ENCODE results near the gene MLEC. TPM values are rescaled to one million over a fixed set of nuclear protein-coding genes. Genes with fewer than 3 reads are reported as not detected.

MLEC gene
- total and polyA plus RNA-seq, 10 donors, result 7.7 to 117 (median 68.9) TPM

GRCh38 chr12:120750806-120751205 is 63.9 kb downstream of the MLEC start:
- intact Hi-C loops (cut with DNase I; ENCODE audit: low total_unique reads), result no loop called here
- Histone ChIP-seq H3K36me3 (no peaks in the 10 kb centered on the region), H3K4me3 (no peak overlapping the region), H3K4me1 (peaks cover 0 to 3% (median 0%) of the 10 kb centered on the region in 6 donors), H3K27ac (no peak overlapping the region), H3K9me3 (peaks cover 3 to 13% (median 9%) of the 10 kb centered on the region in 8 donors), H3K27me3 (replicated peaks in 1 of 7) (no peaks in the 10 kb centered on the region)
- TF ChIP-seq CTCF (IDR thresholded peaks at IDR 0.05 in 8 of 11, conservative IDR thresholded peaks at IDR 0.05 in 3 of 11) (no peak), POLR2AphosphoS5 (IDR thresholded peaks at IDR 0.05) (no peak), POLR2A (IDR thresholded peaks at IDR 0.05) (no peak)
- peak; percentile 11 for DNase-seq
- 94 to 99% (median 96%) methylated on average over 5 of the region's 5 CpGs for WGBS, 5 donors

GRCh38 chr12:120751389-120751788 is 64.4 kb downstream of the MLEC start:
- no peaks in the 10 kb centered on the region for H3K36me3 ChIP-seq
- intact Hi-C loops (cut with DNase I; ENCODE audit: low total_unique reads), result no loop called here
- 94 to 97% (median 95%) methylated on average over 9 of the region's 9 CpGs for WGBS, 5 donors
- no peak for TF ChIP-seq POLR2A (IDR thresholded peaks at IDR 0.05)
- no peak for TF ChIP-seq CTCF (IDR thresholded peaks at IDR 0.05 in 8 of 11, conservative IDR thresholded peaks at IDR 0.05 in 3 of 11)
- no peak for TF ChIP-seq POLR2AphosphoS5 (IDR thresholded peaks at IDR 0.05)
- no peak overlapping the region for H3K27ac ChIP-seq
- H3K9me3 ChIP-seq, result peaks cover 3 to 13% (median 9%) of the 10 kb centered on the region in 8 donors
- peak; percentile 28 for DNase-seq
- H3K4me3 ChIP-seq, result no peak overlapping the region
- H3K4me1 ChIP-seq, result no peaks in the 10 kb centered on the region
- no peaks in the 10 kb centered on the region for H3K27me3 ChIP-seq (replicated peaks in 1 of 7)

Other genes with a start within 250 kb of the MLEC start
- 100 to 1,000 TPM; 182 to 427 (median 190) TPM for gene COX6A1, start 249.0 kb upstream of the MLEC start, total RNA-seq
- 100 to 1,000 TPM; 382 to 551 (median 480) TPM for gene COX6A1, start 249.0 kb upstream of the MLEC start, polyA plus RNA-seq
- 10 to 100 TPM; 10.2 to 15.9 (median 12.9) TPM for gene TRIAP1, start 240.8 kb upstream of the MLEC start, total RNA-seq
- 10 to 100 TPM; 31.0 to 35.9 (median 34.1) TPM for gene TRIAP1, start 240.8 kb upstream of the MLEC start, polyA plus RNA-seq
- 10 to 100 TPM; 16.1 to 26.0 (median 23.3) TPM for gene GATC, start 240.7 kb upstream of the MLEC start, total RNA-seq
- 10 to 100 TPM in 1 of 3 donors, 1 to 10 TPM in 2; 7.0 to 12.4 (median 8.9) TPM for gene GATC, start 240.7 kb upstream of the MLEC start, polyA plus RNA-seq
- gene SRSF9, start 217.4 kb upstream of the MLEC start, total RNA-seq, result 100 to 1,000 TPM; 107 to 166 (median 142) TPM
- gene SRSF9, start 217.4 kb upstream of the MLEC start, polyA plus RNA-seq, result 100 to 1,000 TPM; 119 to 160 (median 143) TPM
- 100 to 1,000 TPM in 6 of 7 donors, 10 to 100 TPM in 1; 84.1 to 220 (median 152) TPM for gene DYNLL1, start 191.0 kb upstream of the MLEC start, total RNA-seq
- 100 to 1,000 TPM; 164 to 338 (median 313) TPM for gene DYNLL1, start 191.0 kb upstream of the MLEC start, polyA plus RNA-seq
- 10 to 100 TPM; 18.6 to 24.0 (median 20.2) TPM for gene COQ5, start 158.0 kb upstream of the MLEC start, total RNA-seq
- 10 to 100 TPM; 29.2 to 34.6 (median 32.5) TPM for gene COQ5, start 158.0 kb upstream of the MLEC start, polyA plus RNA-seq
- 100 to 1,000 TPM; 172 to 428 (median 248) TPM for gene RNF10, start 152.8 kb upstream of the MLEC start, total RNA-seq
- 100 to 1,000 TPM; 101 to 134 (median 125) TPM for gene RNF10, start 152.8 kb upstream of the MLEC start, polyA plus RNA-seq
- gene POP5, start 105.7 kb upstream of the MLEC start, total RNA-seq, result 10 to 100 TPM; 28.1 to 54.0 (median 40.1) TPM
- 10 to 100 TPM; 77.6 to 84.1 (median 78.5) TPM for gene POP5, start 105.7 kb upstream of the MLEC start, polyA plus RNA-seq
- 1 to 10 TPM in 1 of 7 donors, under 1 TPM in 5, not detected in 1; 0.27 to 1.2 (median 0.60) TPM for gene CABP1, start 46.5 kb upstream of the MLEC start, total RNA-seq
- 1 to 10 TPM in 1 of 3 donors, under 1 TPM in 2; 0.49 to 2.8 (median 0.57) TPM for gene CABP1, start 46.5 kb upstream of the MLEC start, polyA plus RNA-seq
- gene UNC119B, start 23.3 kb downstream of the MLEC start, total RNA-seq, result 10 to 100 TPM; 13.0 to 32.2 (median 29.8) TPM
- 10 to 100 TPM in 1 of 3 donors, 1 to 10 TPM in 2; 5.5 to 17.3 (median 8.1) TPM for gene UNC119B, start 23.3 kb downstream of the MLEC start, polyA plus RNA-seq
- gene ACADS, start 38.7 kb downstream of the MLEC start, total RNA-seq, result 10 to 100 TPM; 21.4 to 55.1 (median 35.1) TPM
- gene ACADS, start 38.7 kb downstream of the MLEC start, polyA plus RNA-seq, result 10 to 100 TPM; 21.2 to 66.4 (median 40.1) TPM
- gene SPPL3, start 217.2 kb downstream of the MLEC start, total RNA-seq, result 10 to 100 TPM; 41.0 to 76.9 (median 47.6) TPM
- 10 to 100 TPM in 2 of 3 donors, 1 to 10 TPM in 1; 9.0 to 13.6 (median 10.7) TPM for gene SPPL3, start 217.2 kb downstream of the MLEC start, polyA plus RNA-seq